CD4-positive, alpha-beta T cell treated with Interleukin-6 for 4 hours (primary cell): ENCODE measurements around the gene TPD52L1.

Experiments used
- DNase-seq: peaks from one replicate; pipeline ENCODE4 v3.0.0-alpha.2; 2020; ENCODE audit warnings: mixed read lengths

TPD52L1 gene

GRCh38 chr6:125246566-125246965 is 93.0 kb downstream of the TPD52L1 start:
- DNase-seq: no peak

GRCh38 chr6:125248136-125248535 is 94.6 kb downstream of the TPD52L1 start:
- DNase-seq: no peak

- DNase-seq: no peak
Observed at GRCh38 chr6:125250511-125250910, 96.9 kb downstream of the TPD52L1 start.

- no peak for DNase-seq
Observed at GRCh38 chr6:125251516-125252220, 98.1 kb downstream of the TPD52L1 start.

- no peak for DNase-seq
Observed at GRCh38 chr6:125252891-125253290, 99.3 kb downstream of the TPD52L1 start.

GRCh38 chr6:125253881-125254280 is 100.3 kb downstream of the TPD52L1 start:
- no peak for DNase-seq

- DNase-seq: no peak
Observed at GRCh38 chr6:125254321-125254720, 100.7 kb downstream of the TPD52L1 start.

- no peak for DNase-seq
Observed at GRCh38 chr6:125255201-125255600, 101.6 kb downstream of the TPD52L1 start.

GRCh38 chr6:125257351-125257750 is 103.8 kb downstream of the TPD52L1 start:
- DNase-seq: no peak

- no peak for DNase-seq
Observed at GRCh38 chr6:125258651-125259353, 105.2 kb downstream of the TPD52L1 start.

GRCh38 chr6:125259354-125259736 is 105.8 kb downstream of the TPD52L1 start:
- DNase-seq: no peak

GRCh38 chr6:125262016-125263013 is 108.7 kb downstream of the TPD52L1 start:
- DNase-seq: no peak

GRCh38 chr6:125264476-125264875 is 110.9 kb downstream of the TPD52L1 start:
- no peak for DNase-seq

- no peak for DNase-seq
Observed at GRCh38 chr6:125267806-125268523, 114.4 kb downstream of the TPD52L1 start.

GRCh38 chr6:125268765-125269164 is 115.2 kb downstream of the TPD52L1 start:
- DNase-seq: no peak

GRCh38 chr6:125269328-125269985 is 115.9 kb downstream of the TPD52L1 start:
- no peak for DNase-seq

GRCh38 chr6:125270380-125270779 is 116.8 kb downstream of the TPD52L1 start:
- DNase-seq: no peak

GRCh38 chr6:125271486-125272159 is 118.0 kb downstream of the TPD52L1 start:
- no peak for DNase-seq

GRCh38 chr6:125273251-125273650 is 119.7 kb downstream of the TPD52L1 start:
- no peak for DNase-seq

GRCh38 chr6:125273965-125274364 is 120.4 kb downstream of the TPD52L1 start:
- DNase-seq: no peak

GRCh38 chr6:125274935-125275334 is 121.4 kb downstream of the TPD52L1 start:
- DNase-seq: no peak
